ENCODE data around the gene AQP3.
"Not testable (repeated sequence)": the region's sequence is repeated elsewhere in the genome, so short reads cannot be mapped to it uniquely, and the experiment has no call there.

The AQP3 gene

GRCh38 chr9:33446946-33447798, at the start of gene AQP3:
AQP3 (minus strand) TSS chr9:33447593; CDS start chr9:33447530, 63 bp downstream.
- peak; percentile 70 for DNase-seq

- not testable (repeated sequence) for DNase-seq
Observed at GRCh38 chr9:33493819-33494218, 46.4 kb upstream of the AQP3 start.

GRCh38 chr9:33489066-33489465, 41.7 kb upstream of the AQP3 start:
- no peak for DNase-seq

GRCh38 chr9:33485312-33485711, 37.9 kb upstream of the AQP3 start:
- DNase-seq = not testable (repeated sequence)

GRCh38 chr9:33480976-33481375, 33.6 kb upstream of the AQP3 start:
- DNase-seq = no peak

- DNase-seq = no peak
Observed at GRCh38 chr9:33480106-33480505, 32.7 kb upstream of the AQP3 start.

- DNase-seq = no peak
Observed at GRCh38 chr9:33476503-33476902, 29.1 kb upstream of the AQP3 start.

GRCh38 chr9:33475357-33475756, 28.0 kb upstream of the AQP3 start:
- DNase-seq = no peak

- DNase-seq = peak; percentile 98
Observed at GRCh38 chr9:33473643-33474352, 26.4 kb upstream of the AQP3 start, which contains the start of gene NOL6. NOL6 (minus strand) TSS chr9:33473924; CDS start chr9:33473842, 82 bp downstream.

GRCh38 chr9:33472881-33473615, 25.7 kb upstream of the AQP3 start:
- no peak for DNase-seq

GRCh38 chr9:33472171-33472880, 24.9 kb upstream of the AQP3 start:
- no peak for DNase-seq

- no peak for DNase-seq
Observed at GRCh38 chr9:33471361-33471760, 24.0 kb upstream of the AQP3 start.

- no peak for DNase-seq
Observed at GRCh38 chr9:33469891-33470290, 22.5 kb upstream of the AQP3 start.

- DNase-seq = peak; percentile 1
Observed at GRCh38 chr9:33468797-33469621, 21.6 kb upstream of the AQP3 start.

GRCh38 chr9:33468215-33468730, 20.9 kb upstream of the AQP3 start:
- DNase-seq = no peak

GRCh38 chr9:33467526-33467925, 20.1 kb upstream of the AQP3 start:
- DNase-seq = peak; percentile 1

GRCh38 chr9:33466565-33467495, 19.4 kb upstream of the AQP3 start:
- DNase-seq = peak; percentile 81

- no peak for DNase-seq
Observed at GRCh38 chr9:33465596-33466564, 18.5 kb upstream of the AQP3 start.

GRCh38 chr9:33465096-33465495, 17.7 kb upstream of the AQP3 start:
- no peak for DNase-seq

All from activated CD4-positive, alpha-beta T cell treated with anti-CD3 and anti-CD28 coated beads for 48 hours (primary cell).